GM12891 (cell line): Measurements from ENCODE around the gene AP3B1.

Experiments used
- POLR2AphosphoS5 ChIP-seq: IDR thresholded peaks from 2 replicates; pipeline ENCODE4 v1.6.1; 2011; ENCODE audit warnings: low read depth, low read length, control low read depth
- SPI1 ChIP-seq: IDR thresholded peaks from 2 replicates; pipeline ENCODE4 v1.6.1; 2011; ENCODE audit warnings: low read depth, low read length, control low read depth

DNA sequence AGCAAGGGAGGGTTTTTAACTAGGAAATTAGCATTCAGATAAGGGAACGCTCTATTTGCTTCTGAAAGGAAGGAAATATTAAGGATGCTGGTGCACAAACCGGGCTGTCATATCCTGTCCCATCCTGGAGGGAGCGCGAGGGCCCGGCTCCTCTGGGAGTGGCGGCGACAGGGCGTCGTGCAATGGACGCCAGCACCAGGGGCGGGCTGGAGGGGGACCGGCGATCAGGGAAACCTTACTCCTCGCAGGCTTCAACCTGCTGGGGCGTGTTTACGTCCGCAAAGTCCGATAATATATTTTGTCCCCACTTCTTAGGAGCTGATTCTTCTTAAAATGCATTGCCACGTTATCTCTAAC lies 321.3 kb downstream of the AP3B1 start:
- TF ChIP-seq SPI1, result no peak
- no peak for TF ChIP-seq POLR2AphosphoS5
